Stomach smooth muscle (tissue), 2 donors: ENCODE data around the gene DACT2.

ENCODE experiments used
- H3K27ac ChIP-seq: one replicate; pipeline ENCODE4 v1.7.0; 2013; ENCODE audit warnings: mild to moderate bottlenecking, low read length, inconsistent platforms
- H3K27me3 ChIP-seq, 2 donors: one replicate each; pipeline ENCODE4 v1.7.0; 2013; ENCODE audit warnings: low read length in 2 of 2; ENCODE audit not compliant: insufficient read depth in 2 of 2, control insufficient read depth in 1 of 2
- H3K36me3 ChIP-seq, 2 donors: one replicate each; pipeline ENCODE4 v1.7.0; 2013; ENCODE audit warnings: low read length in 2 of 2; ENCODE audit not compliant: control insufficient read depth in 2 of 2, insufficient read depth in 2 of 2
- H3K4me1 ChIP-seq: one replicate; pipeline ENCODE4 v1.7.0; 2013; ENCODE audit warnings: low read length; ENCODE audit not compliant: control insufficient read depth, insufficient read depth
- H3K4me3 ChIP-seq, 2 donors: one replicate each; pipeline ENCODE4 v1.7.0; 2013; ENCODE audit warnings: low read length in 2 of 2
- H3K9ac ChIP-seq, 2 donors: one replicate each; pipeline ENCODE4 v1.7.0; 2013; ENCODE audit warnings: low read length in 2 of 2, mild to moderate bottlenecking in 1 of 2
- H3K9me3 ChIP-seq, 2 donors: one replicate each; pipeline ENCODE4 v1.7.0; 2013; ENCODE audit warnings: low read length in 2 of 2; ENCODE audit not compliant: control insufficient read depth in 2 of 2
- donor health status: healthy.
- donor health status: Pancreatic carcinoma.

The DACT2 gene

GRCh38 chr6:168280899-168281245 lies 38.7 kb downstream of the DACT2 start:
- no peak overlapping the region for H3K9ac ChIP-seq
- H3K9me3 ChIP-seq: no peaks in the 10 kb centered on the region
- peaks cover 0 to 13% of the 10 kb centered on the region in 2 donors for H3K27me3 ChIP-seq
- no peaks in the 10 kb centered on the region for H3K36me3 ChIP-seq
- H3K4me1 ChIP-seq: no peaks in the 10 kb centered on the region
- H3K4me3 ChIP-seq: no peak overlapping the region
- H3K27ac ChIP-seq: no peak overlapping the region

- no peak overlapping the region for H3K9ac ChIP-seq
- peaks cover 0 to 13% of the 10 kb centered on the region in 2 donors for H3K27me3 ChIP-seq
- H3K36me3 ChIP-seq: no peaks in the 10 kb centered on the region
- no peaks in the 10 kb centered on the region for H3K4me1 ChIP-seq
- no peaks in the 10 kb centered on the region for H3K9me3 ChIP-seq
- no peak overlapping the region for H3K27ac ChIP-seq
- H3K4me3 ChIP-seq: no peak overlapping the region
These were observed 39.3 kb downstream of the DACT2 start for GRCh38 chr6:168280020-168280898.

GRCh38 chr6:168279403-168279935 lies 40.1 kb downstream of the DACT2 start:
- H3K9ac ChIP-seq: no peak overlapping the region
- H3K27me3 ChIP-seq: peaks cover 0 to 13% of the 10 kb centered on the region in 2 donors
- H3K4me1 ChIP-seq: no peaks in the 10 kb centered on the region
- H3K9me3 ChIP-seq: no peaks in the 10 kb centered on the region
- no peak overlapping the region for H3K4me3 ChIP-seq
- H3K36me3 ChIP-seq: no peaks in the 10 kb centered on the region
- no peak overlapping the region for H3K27ac ChIP-seq

GRCh38 chr6:168278904-168279303 lies 40.7 kb downstream of the DACT2 start:
- Histone ChIP-seq H3K4me3 (no peak overlapping the region), H3K27me3 (peaks cover 0 to 13% of the 10 kb centered on the region in 2 donors), H3K27ac (no peak overlapping the region), H3K4me1 (no peaks in the 10 kb centered on the region), H3K36me3 (no peaks in the 10 kb centered on the region), H3K9me3 (no peaks in the 10 kb centered on the region), H3K9ac (no peak overlapping the region)

- peaks cover 0 to 13% of the 10 kb centered on the region in 2 donors for H3K27me3 ChIP-seq
- H3K9me3 ChIP-seq: no peaks in the 10 kb centered on the region
- no peak overlapping the region for H3K9ac ChIP-seq
- no peak overlapping the region for H3K27ac ChIP-seq
- no peak overlapping the region for H3K4me3 ChIP-seq
- no peaks in the 10 kb centered on the region for H3K4me1 ChIP-seq
- H3K36me3 ChIP-seq: no peaks in the 10 kb centered on the region
These were observed 42.3 kb downstream of the DACT2 start for GRCh38 chr6:168277274-168277669.

- Histone ChIP-seq H3K9me3 (no peaks in the 10 kb centered on the region), H3K27ac (no peak overlapping the region), H3K4me1 (no peaks in the 10 kb centered on the region), H3K36me3 (no peaks in the 10 kb centered on the region), H3K27me3 (peaks cover 0 to 9% of the 10 kb centered on the region in 2 donors), H3K4me3 (no peak overlapping the region), H3K9ac (no peak overlapping the region)
These were observed 42.9 kb downstream of the DACT2 start for GRCh38 chr6:168276576-168277273.

- H3K27me3 ChIP-seq: peaks cover 0 to 4% of the 10 kb centered on the region in 2 donors
- H3K36me3 ChIP-seq: no peaks in the 10 kb centered on the region
- no peaks in the 10 kb centered on the region for H3K4me1 ChIP-seq
- H3K27ac ChIP-seq: no peak overlapping the region
- H3K4me3 ChIP-seq: no peak overlapping the region
- no peaks in the 10 kb centered on the region for H3K9me3 ChIP-seq
- no peak overlapping the region for H3K9ac ChIP-seq
These were observed 44.4 kb downstream of the DACT2 start for GRCh38 chr6:168275168-168275567.

GRCh38 chr6:168274037-168274952 lies 45.3 kb downstream of the DACT2 start:
- Histone ChIP-seq H3K9me3 (no peaks in the 10 kb centered on the region), H3K4me1 (no peaks in the 10 kb centered on the region), H3K36me3 (no peaks in the 10 kb centered on the region), H3K9ac (no peak overlapping the region), H3K4me3 (no peak overlapping the region), H3K27ac (no peak overlapping the region), H3K27me3 (peaks cover 0 to 3% of the 10 kb centered on the region in 2 donors)

- H3K4me1 ChIP-seq: no peaks in the 10 kb centered on the region
- H3K9ac ChIP-seq: no peak overlapping the region
- H3K9me3 ChIP-seq: no peaks in the 10 kb centered on the region
- H3K27me3 ChIP-seq: peaks cover 0 to 2% of the 10 kb centered on the region in 2 donors
- no peak overlapping the region for H3K27ac ChIP-seq
- no peak overlapping the region for H3K4me3 ChIP-seq
- no peaks in the 10 kb centered on the region for H3K36me3 ChIP-seq
These were observed 46.0 kb downstream of the DACT2 start for GRCh38 chr6:168273441-168274036.
